ENCODE results near the gene RFPL1. TPM values are rescaled to one million over a fixed set of nuclear protein-coding genes. Genes with fewer than 3 reads are reported as not detected.

Gene RFPL1
- total and polyA plus RNA-seq, 2 experiments from 2014 or later: not detected

GRCh38 chr22:29482726-29483125 lies 44.3 kb downstream of the RFPL1 start:
- Histone ChIP-seq H3K27ac (no peak overlapping the region), H3K36me3 (replicated peaks; ENCODE audit: insufficient read depth, low read depth) (no peaks in the 10 kb centered on the region), H3K9me2 (replicated peaks; ENCODE audit: insufficient read depth) (no peaks in the 10 kb centered on the region), H2AFZ (no peak overlapping the region), H4K20me1 (ENCODE audit: insufficient read depth, poor library complexity, severe bottlenecking) (no peaks in the 10 kb centered on the region), H3K9me3 (ENCODE audit: low read depth) (no peaks in the 10 kb centered on the region), H3K4me2 (no peak overlapping the region), H3K4me1 (ENCODE audit: insufficient read depth) (peaks cover 14% of the 10 kb centered on the region), H3K4me3 (no peak overlapping the region), H3K79me2 (no peaks in the 10 kb centered on the region), H3K27me3 (peaks cover 51% of the 10 kb centered on the region)
- 94% methylated on average over 7 of the region's 7 CpGs for WGBS (ENCODE audit: low lambda C conversion rate, missing lambda C conversion rate)
- DNase-seq (ENCODE audit: low spot score): no peak
- no peak for TF ChIP-seq CTCF (IDR thresholded peaks at IDR 0.05; ENCODE audit: poor library complexity)
- TF ChIP-seq EZH2phosphoT487 (IDR thresholded peaks at IDR 0.05; ENCODE audit: low read depth, severe bottlenecking, unreplicated experiment): no peak
- TF ChIP-seq EZH2 (IDR thresholded peaks at IDR 0.05; ENCODE audit: borderline replicate concordance): no peak

GRCh38 chr22:29483254-29483653 lies 44.9 kb downstream of the RFPL1 start:
- no peak for DNase-seq (ENCODE audit: low spot score)
- no peaks in the 10 kb centered on the region for H3K36me3 ChIP-seq (replicated peaks; ENCODE audit: insufficient read depth, low read depth)
- no peak overlapping the region for H3K4me2 ChIP-seq
- no peak overlapping the region for H2AFZ ChIP-seq
- no peaks in the 10 kb centered on the region for H3K9me3 ChIP-seq (ENCODE audit: low read depth)
- no peaks in the 10 kb centered on the region for H3K79me2 ChIP-seq
- H3K4me1 ChIP-seq (ENCODE audit: insufficient read depth): peaks cover 14% of the 10 kb centered on the region
- no peak overlapping the region for H3K4me3 ChIP-seq
- no peak overlapping the region for H3K27ac ChIP-seq
- H4K20me1 ChIP-seq (ENCODE audit: insufficient read depth, poor library complexity, severe bottlenecking): no peaks in the 10 kb centered on the region
- peaks cover 46% of the 10 kb centered on the region for H3K27me3 ChIP-seq
- H3K9me2 ChIP-seq (replicated peaks; ENCODE audit: insufficient read depth): no peaks in the 10 kb centered on the region
- 92% methylated on average over 13 of the region's 13 CpGs for WGBS (ENCODE audit: low lambda C conversion rate, missing lambda C conversion rate)
- no peak for TF ChIP-seq CTCF (IDR thresholded peaks at IDR 0.05; ENCODE audit: poor library complexity)
- TF ChIP-seq EZH2phosphoT487 (IDR thresholded peaks at IDR 0.05; ENCODE audit: low read depth, severe bottlenecking, unreplicated experiment): no peak
- no peak for TF ChIP-seq EZH2 (IDR thresholded peaks at IDR 0.05; ENCODE audit: borderline replicate concordance)

- no peaks in the 10 kb centered on the region for H3K9me3 ChIP-seq (ENCODE audit: low read depth)
- H3K9me2 ChIP-seq (replicated peaks; ENCODE audit: insufficient read depth): no peaks in the 10 kb centered on the region
- no peak for DNase-seq (ENCODE audit: low spot score)
- H3K36me3 ChIP-seq (replicated peaks; ENCODE audit: insufficient read depth, low read depth): no peaks in the 10 kb centered on the region
- H3K4me1 ChIP-seq (ENCODE audit: insufficient read depth): peaks cover 14% of the 10 kb centered on the region
- no peaks in the 10 kb centered on the region for H4K20me1 ChIP-seq (ENCODE audit: insufficient read depth, poor library complexity, severe bottlenecking)
- no peak overlapping the region for H2AFZ ChIP-seq
- no peak overlapping the region for H3K4me3 ChIP-seq
- H3K79me2 ChIP-seq: no peaks in the 10 kb centered on the region
- H3K27me3 ChIP-seq: peaks cover 32% of the 10 kb centered on the region
- 96% methylated on average over 3 of the region's 3 CpGs for WGBS (ENCODE audit: low lambda C conversion rate, missing lambda C conversion rate)
- TF ChIP-seq EZH2 (IDR thresholded peaks at IDR 0.05; ENCODE audit: borderline replicate concordance): no peak
- no peak for TF ChIP-seq EZH2phosphoT487 (IDR thresholded peaks at IDR 0.05; ENCODE audit: low read depth, severe bottlenecking, unreplicated experiment)
- TF ChIP-seq CTCF (IDR thresholded peaks at IDR 0.05; ENCODE audit: poor library complexity): no peak
- H3K4me2 ChIP-seq: no peak overlapping the region
- H3K27ac ChIP-seq: no peak overlapping the region
These were observed 46.3 kb downstream of the RFPL1 start for GRCh38 chr22:29484642-29485041.

GRCh38 chr22:29485448-29485847 lies 47.1 kb downstream of the RFPL1 start:
- WGBS (ENCODE audit: low lambda C conversion rate, missing lambda C conversion rate): 92% methylated on average over 8 of the region's 8 CpGs
- H3K27ac ChIP-seq: no peak overlapping the region
- no peak for TF ChIP-seq CTCF (IDR thresholded peaks at IDR 0.05; ENCODE audit: poor library complexity)
- no peak for TF ChIP-seq EZH2 (IDR thresholded peaks at IDR 0.05; ENCODE audit: borderline replicate concordance)
- TF ChIP-seq EZH2phosphoT487 (IDR thresholded peaks at IDR 0.05; ENCODE audit: low read depth, severe bottlenecking, unreplicated experiment): no peak
- no peak for DNase-seq (ENCODE audit: low spot score)
- H3K36me3 ChIP-seq (replicated peaks; ENCODE audit: insufficient read depth, low read depth): no peaks in the 10 kb centered on the region
- H3K4me1 ChIP-seq (ENCODE audit: insufficient read depth): peaks cover 8% of the 10 kb centered on the region
- no peaks in the 10 kb centered on the region for H3K9me2 ChIP-seq (replicated peaks; ENCODE audit: insufficient read depth)
- no peaks in the 10 kb centered on the region for H3K9me3 ChIP-seq (ENCODE audit: low read depth)
- no peak overlapping the region for H3K4me2 ChIP-seq
- H2AFZ ChIP-seq: no peak overlapping the region
- H3K4me3 ChIP-seq: no peak overlapping the region
- H3K79me2 ChIP-seq: no peaks in the 10 kb centered on the region
- peaks cover 24% of the 10 kb centered on the region for H3K27me3 ChIP-seq
- H4K20me1 ChIP-seq (ENCODE audit: insufficient read depth, poor library complexity, severe bottlenecking): no peaks in the 10 kb centered on the region
